Stimulated activated CD8-positive, alpha-beta memory T cell treated with anti-CD3 and anti-CD28 coated beads, Interleukin-15, amount 100 ng/mL, for 4 hours (primary cell): ENCODE data around the gene GBP2.

Experiments
- DNase-seq, 2 donors: peaks; one replicate each; pipeline ENCODE4 v3.0.0-alpha.2; 2020; ENCODE audit warnings: low read depth in 2 of 2

Gene GBP2

GRCh38 chr1:89065079-89065868 is 60.6 kb downstream of the GBP2 start, which contains the start of gene GBP1:
Gene GBP1, minus strand, starts transcription at chr1:89065208. Its CDS starts 1,974 bp downstream, at chr1:89063234.
- no peak for DNase-seq

- DNase-seq, result no peak
Measured at GRCh38 chr1:89064632-89065031, 61.3 kb downstream of the GBP2 start.

DNA sequence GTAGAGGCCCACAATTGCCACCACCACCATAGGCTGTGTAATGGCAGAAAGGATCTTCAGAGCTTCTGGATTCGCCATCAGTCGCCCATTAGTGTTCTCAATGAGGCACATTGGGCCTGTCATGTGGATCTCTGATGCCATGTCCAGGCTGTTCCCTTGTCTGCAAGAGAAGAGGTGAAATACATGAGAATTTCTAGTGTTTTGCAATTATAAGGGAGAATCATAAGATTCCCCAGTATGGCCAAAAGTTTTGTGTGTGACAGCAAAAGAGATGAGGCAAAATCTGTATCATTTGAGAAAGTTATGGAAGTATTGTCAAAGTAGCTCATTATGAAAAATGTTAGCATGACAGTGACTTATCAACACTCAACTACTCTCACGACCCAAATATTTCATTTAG is 62.8 kb downstream of the GBP2 start:
- no peak for DNase-seq

GRCh38 chr1:89060091-89060490 is 65.8 kb downstream of the GBP2 start:
- no peak for DNase-seq
